HG02678 (cell line): ENCODE results near the gene MEIS3.
"Not testable (repeated sequence)": the region's sequence is repeated elsewhere in the genome, so short reads cannot be mapped to it uniquely, and the experiment has no call there.

ENCODE experiments used
- ATAC-seq: cut with Tn5 transposase; IDR thresholded peaks from one replicate; pipeline ENCODE4 v1.9.1; 2021; ENCODE audit warnings: mild to moderate bottlenecking, moderate library complexity; ENCODE audit not compliant: unreplicated experiment

MEIS3 gene

DNA sequence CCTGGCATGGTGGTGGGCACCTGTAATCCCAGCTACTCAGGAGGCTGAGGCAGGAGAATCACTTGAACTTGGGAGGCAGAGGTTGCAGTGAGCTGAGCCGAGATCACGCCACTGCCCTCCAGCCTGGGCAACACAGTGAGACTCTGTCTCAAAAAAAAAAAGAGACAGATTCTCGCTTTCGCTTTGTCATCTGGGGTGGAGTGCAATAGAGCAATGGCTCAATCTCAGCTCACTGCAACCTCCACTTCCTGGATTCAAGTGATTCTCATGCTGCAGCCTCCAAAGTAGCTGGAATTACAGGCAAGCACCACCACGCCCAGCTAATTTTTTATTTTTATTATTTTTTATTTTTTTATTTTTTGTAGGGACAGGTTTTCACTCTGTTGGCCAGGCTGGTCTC, 30.6 kb downstream of the MEIS3 start:
- not testable (repeated sequence) for ATAC-seq

DNA sequence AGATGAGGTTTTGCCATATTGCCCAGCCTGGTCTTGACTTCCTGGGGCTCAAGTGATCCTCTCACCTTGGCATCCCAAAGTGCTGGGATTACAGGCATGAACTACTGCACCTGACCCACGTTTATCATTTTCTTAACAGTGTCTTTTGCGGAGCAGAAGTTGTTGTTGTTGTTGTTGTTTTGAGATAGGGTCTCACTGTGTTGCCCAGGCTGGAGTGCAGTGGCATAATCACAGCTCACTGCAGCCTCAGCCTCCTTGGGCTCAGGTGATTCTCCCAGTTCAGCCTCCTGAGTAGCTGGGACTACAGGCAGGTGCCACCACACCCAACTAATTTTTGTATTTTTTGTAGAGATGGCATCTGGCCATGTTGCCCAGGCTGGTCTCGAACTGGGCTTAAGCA, 31.7 kb downstream of the MEIS3 start:
- not testable (repeated sequence) for ATAC-seq

DNA sequence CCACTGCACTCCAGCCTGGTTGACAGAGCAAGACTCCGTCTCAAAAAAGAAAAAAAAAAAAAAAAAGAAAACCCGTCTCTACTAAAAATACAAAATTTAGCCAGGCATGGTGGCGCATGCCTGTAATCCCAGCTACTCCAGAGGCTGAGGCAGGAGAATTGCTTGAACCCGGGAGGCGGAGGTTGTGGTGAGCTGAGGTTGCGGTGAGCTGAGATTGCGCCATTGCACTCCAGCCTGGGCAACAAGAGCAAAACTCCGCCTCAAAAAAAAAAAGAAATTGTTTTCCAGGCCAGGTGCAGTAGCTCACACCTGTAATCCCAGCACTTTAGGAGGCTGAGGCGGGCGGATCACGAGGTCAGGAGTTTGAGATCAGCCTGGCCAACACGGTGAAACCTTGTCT, 32.7 kb downstream of the MEIS3 start:
- ATAC-seq, result not testable (repeated sequence)

DNA sequence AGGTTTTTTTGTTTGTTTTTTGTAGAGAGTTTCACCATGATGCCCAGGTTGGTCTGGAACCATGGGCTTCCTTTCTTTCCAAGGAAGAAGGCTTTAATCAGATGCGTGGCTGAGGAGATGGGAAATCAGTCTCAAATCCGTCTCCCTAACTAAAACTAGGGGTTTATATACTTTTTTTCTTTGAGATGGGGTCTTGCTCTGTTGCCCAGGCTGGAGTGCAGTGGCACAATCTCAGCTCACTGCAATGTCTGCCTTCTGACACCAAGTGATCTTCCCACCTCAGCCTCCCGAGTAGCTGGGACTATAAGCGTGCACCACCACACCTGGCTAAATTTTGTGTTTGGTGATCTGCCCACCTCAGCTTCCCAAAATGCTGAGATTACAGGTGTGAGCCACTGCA, 34.8 kb downstream of the MEIS3 start:
- not testable (repeated sequence) for ATAC-seq

DNA sequence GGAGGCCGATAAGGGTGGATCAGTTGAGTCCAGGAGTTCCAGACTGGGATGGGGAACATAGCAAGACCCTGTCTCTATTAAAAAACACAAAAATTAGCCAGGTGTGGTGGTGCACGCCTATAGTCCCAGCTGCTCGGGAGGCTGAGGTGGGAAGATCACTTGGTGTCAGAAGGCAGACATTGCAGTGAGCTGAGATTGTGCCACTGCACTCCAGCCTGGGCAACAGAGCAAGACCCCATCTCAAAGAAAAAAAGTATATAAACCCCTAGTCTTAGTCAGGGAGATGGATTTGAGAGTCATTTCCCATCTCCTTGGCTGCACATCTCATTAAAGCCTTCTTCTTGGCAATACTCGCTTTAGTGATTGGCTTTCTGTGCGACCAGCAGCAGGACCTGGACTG, 35.4 kb downstream of the MEIS3 start:
- not testable (repeated sequence) for ATAC-seq

DNA sequence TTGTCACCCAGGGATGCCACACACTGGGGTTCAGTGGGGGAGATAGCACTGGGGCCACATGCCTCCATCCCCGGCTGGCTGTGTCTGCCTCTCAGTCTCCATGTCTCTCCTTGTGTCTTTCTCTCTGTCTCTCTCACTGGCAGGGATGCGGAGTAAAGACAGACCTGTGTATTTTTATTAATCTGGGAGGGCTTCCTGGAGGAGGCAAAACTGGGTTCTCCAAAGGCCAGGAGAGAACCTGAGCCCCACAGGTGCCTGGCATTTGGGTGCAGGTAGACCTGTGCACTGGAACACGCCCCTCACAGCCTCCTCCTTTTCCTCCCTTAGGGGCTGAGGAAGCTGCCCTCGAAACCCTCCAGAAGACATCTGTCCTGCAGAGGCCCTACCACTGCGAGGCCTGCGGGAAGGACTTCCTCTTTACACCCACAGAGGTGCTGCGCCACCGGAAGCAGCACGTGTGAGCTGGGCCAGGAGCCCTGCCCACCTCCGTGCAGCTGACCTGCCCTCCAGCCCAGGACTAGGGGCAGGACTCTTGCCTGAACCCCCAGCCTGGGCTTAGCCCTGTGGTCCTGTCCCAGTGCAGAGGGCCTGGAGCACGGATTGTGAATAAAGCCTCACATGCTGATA, 37.6 kb downstream of the MEIS3 start:
- no peak for ATAC-seq

DNA sequence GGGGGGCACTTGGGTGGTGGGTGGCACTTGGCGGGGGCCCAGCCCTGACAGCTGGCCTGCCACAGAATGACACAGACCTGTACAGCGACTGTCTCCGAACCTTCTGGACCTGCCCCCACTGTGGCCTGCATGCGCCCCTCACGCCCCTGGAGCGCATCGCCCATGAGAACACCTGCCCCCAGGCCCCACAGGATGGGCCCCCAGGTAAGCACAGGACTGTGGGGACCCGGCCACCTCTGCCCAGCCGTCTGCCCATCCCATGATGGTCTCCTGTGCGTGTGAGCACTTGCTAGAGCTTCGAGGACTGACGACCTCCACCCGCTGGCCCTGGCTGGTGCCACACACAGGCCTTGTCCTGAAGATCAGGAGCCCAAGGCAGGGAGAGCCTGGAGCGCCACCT, 38.2 kb downstream of the MEIS3 start:
- ATAC-seq, result no peak

DNA sequence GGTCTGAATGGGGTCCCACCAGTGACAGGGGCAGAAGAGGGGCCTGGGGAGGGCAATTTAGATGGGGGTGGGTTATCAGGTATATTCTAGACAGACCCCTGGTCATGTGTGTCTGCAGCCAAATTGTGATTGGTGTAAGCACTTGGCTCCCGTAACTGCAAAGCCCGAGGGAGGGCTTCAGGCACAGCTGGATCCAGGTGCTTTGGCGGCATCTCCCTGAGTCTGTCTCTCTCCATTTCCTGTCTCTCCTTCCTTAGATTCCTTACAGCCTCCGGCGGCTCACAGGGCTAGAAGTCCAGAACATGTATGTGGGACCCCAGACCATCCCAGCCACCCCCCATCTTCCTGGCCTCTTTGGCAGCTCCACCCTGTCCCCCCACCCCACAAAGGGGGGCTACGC, 38.8 kb downstream of the MEIS3 start:
- no peak for ATAC-seq

DNA sequence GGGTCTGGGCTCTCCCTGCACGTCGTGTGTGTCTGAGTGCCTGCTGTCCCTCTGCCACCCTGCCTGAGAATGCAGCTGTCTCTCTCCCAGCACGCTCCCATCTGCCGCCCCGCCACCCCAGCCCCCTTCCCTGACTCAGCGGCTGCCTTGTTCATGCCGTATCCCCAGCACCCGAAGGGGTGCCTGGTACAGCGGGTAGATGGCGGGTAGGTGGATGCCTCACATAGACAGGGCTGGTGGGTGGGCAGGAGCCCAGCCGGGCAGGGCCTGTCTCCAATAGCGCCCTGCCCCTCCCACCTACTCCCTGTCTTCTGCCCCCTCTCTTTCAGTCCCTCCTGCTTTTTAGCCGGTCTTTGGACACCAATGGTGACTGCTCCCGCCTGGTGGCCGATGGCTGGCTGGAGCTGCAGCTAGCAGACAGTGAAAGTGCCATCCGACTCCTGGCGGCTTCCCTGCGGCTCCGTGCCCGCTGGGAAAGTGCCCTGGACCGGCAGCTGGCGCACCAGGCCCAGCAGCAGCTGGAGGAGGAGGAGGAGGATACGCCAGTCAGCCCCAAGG, 39.9 kb downstream of the MEIS3 start:
- no peak for ATAC-seq

DNA sequence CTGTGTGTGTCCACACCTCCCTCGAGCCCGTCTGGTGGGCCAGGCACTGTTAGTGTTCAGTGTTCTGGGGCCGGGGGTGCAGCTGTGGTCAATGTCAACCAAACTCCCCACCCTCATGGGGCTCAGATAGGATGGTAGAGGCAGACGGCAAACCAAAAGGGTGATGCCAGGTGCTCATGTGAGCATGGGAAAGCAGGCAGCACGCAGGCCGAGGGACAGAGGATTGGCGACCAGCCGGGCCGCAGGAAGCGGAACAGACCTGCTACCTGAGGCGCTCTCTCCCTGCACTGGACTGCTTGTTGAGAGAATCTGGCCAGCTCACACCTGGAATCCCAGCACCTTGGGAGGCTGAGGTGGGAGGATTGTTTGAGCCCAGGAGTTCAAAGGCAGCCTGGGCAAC, 41.1 kb downstream of the MEIS3 start:
- no peak for ATAC-seq

DNA sequence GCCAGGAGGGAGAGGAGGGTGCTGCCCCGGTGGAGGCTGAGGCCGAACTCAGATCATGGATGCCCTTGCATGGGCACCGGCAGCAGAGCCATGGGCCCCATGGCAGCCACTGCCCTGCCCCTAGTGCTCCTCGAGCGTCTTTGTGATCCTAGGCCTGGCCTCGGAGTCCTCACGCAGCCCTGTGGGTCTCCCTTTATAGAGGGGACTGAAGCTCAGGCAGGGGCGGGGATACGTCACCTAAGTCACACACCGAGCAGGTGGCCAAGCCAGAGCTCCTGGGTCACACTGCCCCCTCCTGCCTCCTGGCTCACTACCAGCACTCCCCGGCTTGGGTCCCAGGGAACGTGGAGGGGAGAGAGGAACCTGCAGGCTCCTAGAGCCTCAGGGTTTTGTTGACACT, 41.5 kb downstream of the MEIS3 start:
- ATAC-seq, result no peak

DNA sequence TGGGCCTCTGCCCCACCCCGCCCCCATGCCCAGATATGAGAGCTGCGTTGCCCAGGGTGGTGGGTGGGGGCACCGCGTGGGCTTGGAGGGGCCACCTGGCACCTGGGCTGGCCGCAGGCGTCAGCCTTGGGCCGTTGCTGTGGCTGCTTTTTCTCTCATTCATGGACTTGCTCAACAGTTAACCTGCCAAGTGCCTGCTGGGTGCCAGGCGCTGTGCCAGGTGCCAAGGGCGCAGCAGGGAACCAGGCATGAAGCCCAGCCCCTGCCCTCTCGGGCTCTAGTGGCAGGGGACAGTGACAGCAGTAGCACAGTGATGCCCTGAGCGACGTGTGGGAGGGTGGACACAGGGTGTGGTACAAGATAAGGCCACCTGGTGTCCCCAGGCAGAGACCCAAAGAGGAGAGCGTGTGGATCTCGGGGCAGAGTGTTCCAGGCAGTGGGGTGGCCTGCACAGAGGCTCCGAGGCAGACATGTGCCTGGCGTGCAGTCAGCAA, 42.1 kb downstream of the MEIS3 start:
- no peak for ATAC-seq

DNA sequence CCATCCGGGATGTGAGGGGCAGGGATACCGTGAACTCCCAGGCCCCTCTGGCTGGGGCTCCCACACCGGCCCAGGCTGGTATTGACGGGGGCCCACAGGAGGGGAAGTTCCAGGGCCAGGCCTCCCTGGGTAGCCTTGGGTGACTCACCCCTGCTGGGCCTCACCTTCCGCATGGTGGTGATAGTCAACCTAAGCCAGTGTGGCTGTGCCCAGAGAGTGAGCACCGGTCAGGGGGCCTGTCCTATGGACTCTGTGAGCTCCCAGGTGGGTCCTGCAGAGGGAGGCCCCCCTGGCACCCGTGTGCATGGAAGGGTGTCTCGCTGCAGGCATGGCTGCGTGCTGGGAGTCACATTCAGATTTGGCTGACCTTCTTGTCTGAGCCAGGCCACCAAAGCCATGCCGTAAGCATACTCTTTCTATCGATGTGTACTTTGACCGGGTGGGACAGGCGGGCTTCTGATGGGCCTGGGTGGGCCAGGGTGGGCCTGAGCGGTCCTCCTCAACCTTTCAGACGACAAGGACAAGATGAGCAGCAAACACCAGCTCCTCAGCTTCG, 42.7 kb downstream of the MEIS3 start:
- no peak for ATAC-seq

DNA sequence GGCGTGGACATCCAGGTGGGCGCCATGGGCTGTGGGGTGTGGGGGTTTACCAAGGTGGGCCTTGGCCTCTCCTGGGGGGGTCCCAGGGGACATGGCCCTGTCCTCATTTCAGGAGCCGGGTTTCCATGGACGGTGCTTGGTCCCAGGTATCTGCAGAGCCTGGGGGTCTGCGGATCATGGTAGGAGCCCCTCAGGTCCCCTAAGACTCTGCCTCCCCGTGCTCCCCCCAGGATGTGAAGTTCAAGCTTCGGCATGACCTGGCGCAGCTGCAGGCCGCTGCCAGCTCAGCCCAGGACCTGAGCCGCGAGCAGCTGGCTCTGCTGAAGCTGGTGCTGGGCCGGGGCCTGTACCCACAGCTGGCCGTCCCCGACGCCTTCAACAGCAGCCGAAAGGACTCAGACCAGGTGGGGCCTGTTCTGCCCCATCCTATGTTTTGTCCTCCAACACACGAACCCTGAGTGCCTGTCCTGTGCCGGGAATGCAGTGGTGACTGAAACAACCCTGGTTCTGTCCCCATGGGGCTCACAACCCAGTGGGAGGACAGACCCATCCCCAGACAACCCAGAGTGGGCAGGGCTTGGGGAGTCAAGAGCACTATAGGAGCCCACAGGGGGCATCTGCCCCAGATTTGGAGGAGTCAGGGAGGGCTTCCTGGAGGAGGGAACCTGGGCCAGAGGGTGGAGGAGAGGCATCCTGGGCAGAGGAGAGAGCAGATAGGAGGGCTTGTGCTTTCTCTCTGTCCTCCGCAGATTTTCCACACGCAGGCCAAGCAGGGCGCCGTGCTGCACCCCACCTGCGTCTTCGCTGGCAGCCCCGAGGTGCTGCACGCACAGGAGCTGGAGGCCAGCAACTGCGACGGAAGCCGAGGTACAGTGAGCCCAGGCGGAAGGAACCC, 43.4 kb downstream of the MEIS3 start:
- ATAC-seq, result no peak

DNA sequence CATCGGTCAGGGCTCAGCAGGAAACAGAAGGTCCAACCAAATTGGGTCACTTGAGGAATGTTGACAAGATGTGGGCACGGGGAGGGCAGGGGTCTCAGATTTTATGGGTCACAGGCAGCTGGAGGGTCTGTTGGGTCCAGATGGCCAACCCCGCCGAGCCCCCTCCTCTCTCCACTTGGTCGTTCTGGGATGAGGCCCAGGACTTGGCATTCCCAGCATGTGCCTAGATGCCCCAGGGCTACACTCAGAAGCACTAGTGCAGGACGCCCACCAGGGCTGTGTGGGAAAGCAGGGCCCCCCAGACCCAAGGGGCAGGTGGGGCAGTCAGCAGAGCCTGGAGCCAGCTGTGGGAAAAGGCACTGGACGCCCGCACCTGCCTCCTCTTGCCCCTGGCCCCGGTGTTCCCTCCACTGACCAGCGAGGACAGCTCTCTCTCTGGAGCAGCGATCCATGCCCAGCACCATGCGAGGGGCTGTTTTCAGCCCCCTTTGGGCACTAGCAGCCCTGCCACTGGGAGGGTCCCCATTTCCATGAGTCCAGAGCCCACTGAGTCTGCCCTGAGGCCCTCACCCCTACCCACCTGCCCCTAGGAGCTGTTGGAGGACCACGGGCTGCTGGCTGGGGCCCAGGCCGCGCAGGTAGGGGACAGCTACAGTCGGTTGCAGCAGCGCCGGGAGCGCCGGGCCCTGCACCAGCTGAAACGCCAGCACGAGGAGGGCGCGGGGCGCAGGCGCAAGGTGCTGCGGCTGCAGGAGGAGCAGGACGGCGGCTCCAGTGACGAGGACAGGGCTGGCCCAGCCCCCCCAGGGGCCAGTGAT, 44.2 kb downstream of the MEIS3 start:
- no peak for ATAC-seq

DNA sequence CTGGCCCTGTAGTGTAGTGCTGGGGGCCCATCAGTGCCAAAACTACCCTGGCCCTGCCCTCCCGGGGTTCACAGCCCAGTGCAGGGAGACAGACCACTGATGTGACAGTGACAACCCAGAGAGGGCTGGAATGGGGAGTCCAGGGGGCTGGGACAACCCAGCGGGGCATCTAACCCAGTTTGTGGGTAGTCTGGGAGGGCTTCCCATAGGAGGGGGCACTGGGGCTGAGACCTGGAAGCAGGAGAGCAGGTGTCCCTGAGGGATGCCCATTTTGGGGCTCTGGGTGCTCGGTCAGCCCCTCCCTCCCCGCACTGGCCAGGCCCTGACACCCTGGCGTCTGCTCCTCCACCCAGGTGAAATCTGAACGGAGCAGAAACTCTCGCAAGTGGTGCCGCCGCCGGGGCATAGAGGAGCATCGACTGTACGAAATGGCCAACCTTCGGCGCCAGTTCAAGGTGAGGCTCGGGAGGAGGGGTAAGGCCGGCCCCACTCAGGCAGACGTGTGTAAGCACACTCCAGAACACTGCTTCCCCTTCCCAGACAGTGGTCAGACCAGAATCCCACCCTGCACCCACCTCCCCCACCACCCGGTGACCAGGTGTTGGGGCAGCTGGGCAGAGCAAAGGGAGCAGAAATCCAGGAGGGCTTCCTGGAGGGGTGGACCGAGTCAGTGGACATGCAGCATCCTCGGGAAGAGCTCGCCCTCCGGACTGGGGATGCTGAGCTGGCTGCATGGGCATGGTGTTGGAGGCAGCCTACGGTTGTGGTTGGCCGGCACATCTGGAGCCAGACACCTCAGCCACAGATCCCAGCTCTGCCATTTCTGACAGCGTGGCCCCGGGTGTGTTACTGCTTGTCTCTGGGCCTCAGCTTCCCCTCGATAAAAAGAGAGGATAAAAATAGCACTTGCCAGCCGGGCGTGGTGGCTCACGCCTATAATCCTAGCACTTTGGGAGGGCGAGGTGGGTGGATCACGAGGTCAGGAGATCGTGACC, 45.8 kb downstream of the MEIS3 start:
- no peak for ATAC-seq

DNA sequence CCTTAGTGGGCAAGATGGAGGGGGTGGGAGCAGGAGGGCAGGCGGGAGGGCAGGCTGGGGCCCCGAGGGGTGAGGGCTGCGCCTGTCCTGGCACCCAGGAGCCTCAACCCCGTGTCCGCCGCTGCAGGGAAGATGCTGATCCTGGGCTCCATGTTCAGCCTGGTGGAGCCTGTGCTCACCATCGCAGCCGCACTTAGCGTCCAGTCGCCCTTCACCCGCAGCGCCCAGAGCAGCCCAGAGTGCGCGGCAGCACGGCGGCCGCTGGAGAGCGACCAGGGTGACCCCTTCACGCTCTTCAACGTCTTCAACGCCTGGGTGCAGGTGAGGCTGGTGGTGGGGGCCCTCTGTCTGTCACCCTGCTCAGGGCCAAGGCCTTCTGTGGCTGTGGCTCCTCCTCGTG, 46.7 kb downstream of the MEIS3 start:
- ATAC-seq, result no peak

DNA sequence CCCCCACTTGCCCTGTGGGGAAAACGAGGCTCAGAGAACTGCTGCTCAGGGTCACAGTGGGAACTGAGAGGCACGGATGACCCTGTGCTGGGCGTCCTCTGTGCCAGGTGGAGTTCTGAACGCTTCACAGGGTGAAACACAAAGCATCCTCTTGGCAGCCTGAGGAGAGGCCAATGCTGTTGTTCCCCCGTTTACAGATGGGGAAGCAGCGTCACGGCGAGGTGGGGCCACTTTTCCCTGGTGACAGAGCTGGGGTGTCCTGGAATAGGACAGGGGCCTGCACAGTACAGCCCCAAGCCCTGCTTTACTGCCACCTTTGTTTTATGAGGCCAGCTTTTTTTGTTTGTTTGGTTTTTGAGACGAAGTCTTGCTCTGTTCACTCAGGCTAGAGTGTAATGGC, 48.1 kb downstream of the MEIS3 start:
- ATAC-seq, result no peak

DNA sequence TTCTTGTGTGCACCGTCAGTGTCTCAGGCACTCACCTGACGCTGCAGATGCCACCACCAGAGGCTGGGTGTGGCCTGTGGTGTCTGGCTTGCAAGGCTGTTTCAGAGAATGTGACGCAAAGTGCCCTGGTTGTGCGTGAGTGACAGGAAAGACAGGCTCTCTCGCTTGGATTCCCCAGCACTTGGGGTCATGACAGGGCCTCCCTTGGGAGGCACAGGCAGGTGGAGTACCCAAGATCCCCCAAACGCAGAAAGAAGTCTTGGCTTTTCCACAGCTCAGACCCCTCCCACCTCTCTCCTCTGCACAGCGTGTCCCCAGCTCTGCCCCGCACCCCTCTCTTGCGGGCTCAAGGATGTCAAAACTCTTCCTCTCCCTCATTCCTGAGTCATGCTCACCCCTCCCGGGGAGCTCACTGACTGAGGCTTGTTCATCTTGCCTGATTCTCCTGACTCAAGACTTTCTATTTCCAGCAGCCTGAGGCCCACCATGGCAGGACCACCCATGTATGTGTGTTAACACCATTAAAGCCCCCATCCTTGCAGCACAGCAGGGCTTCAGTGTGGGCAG, 49.2 kb downstream of the MEIS3 start:
- no peak for ATAC-seq
